GM06990 (cell line): ENCODE measurements around the gene CASS4.

Source experiments
- DNase-seq: peaks from one replicate; pipeline ENCODE4 v3.0.0-alpha.2; 2011; ENCODE audit not compliant: insufficient read length; ENCODE audit errors: extremely low read depth
- H3K27me3 ChIP-seq: replicated peaks from 2 replicates; pipeline ENCODE4 v1.6.0; 2011; ENCODE audit warnings: low read length; ENCODE audit not compliant: control insufficient read depth, insufficient read depth
- H3K36me3 ChIP-seq: 2 replicates; pipeline ENCODE4 v1.5.1; 2011; ENCODE audit warnings: low read length; ENCODE audit not compliant: control insufficient read depth, insufficient read depth
- H3K4me3 ChIP-seq: replicated peaks from 2 replicates; pipeline ENCODE4 v1.5.1; 2011; ENCODE audit warnings: low read depth, mild to moderate bottlenecking, control low read depth, low read length
- TF ChIP-seq, protein P1 (sequence below): IDR thresholded peaks from 2 replicates; pipeline ENCODE4 v1.5.1; 2011; ENCODE audit warnings: low read length, control low read depth, mild to moderate bottlenecking, inconsistent platforms; ENCODE audit not compliant: insufficient read depth, poor library complexity, severe bottlenecking

CASS4 gene

GRCh38 chr20:56381501-56381900, 30.6 kb upstream of the CASS4 start:
- peaks cover 16% of the 10 kb centered on the region for H3K36me3 ChIP-seq
- H3K4me3 ChIP-seq, result no peak overlapping the region
- H3K27me3 ChIP-seq, result no peaks in the 10 kb centered on the region
- DNase-seq, result no peak
- TF ChIP-seq, protein P1, sequence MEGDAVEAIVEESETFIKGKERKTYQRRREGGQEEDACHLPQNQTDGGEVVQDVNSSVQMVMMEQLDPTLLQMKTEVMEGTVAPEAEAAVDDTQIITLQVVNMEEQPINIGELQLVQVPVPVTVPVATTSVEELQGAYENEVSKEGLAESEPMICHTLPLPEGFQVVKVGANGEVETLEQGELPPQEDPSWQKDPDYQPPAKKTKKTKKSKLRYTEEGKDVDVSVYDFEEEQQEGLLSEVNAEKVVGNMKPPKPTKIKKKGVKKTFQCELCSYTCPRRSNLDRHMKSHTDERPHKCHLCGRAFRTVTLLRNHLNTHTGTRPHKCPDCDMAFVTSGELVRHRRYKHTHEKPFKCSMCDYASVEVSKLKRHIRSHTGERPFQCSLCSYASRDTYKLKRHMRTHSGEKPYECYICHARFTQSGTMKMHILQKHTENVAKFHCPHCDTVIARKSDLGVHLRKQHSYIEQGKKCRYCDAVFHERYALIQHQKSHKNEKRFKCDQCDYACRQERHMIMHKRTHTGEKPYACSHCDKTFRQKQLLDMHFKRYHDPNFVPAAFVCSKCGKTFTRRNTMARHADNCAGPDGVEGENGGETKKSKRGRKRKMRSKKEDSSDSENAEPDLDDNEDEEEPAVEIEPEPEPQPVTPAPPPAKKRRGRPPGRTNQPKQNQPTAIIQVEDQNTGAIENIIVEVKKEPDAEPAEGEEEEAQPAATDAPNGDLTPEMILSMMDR, result no peak

- peaks cover 16% of the 10 kb centered on the region for H3K36me3 ChIP-seq
- H3K4me3 ChIP-seq, result no peak overlapping the region
- TF ChIP-seq, protein P1, result no peak
- no peak for DNase-seq
- no peaks in the 10 kb centered on the region for H3K27me3 ChIP-seq
Observed at GRCh38 chr20:56382696-56383095, 29.4 kb upstream of the CASS4 start.

- Histone ChIP-seq H3K36me3 (peaks cover 16% of the 10 kb centered on the region), H3K4me3 (no peak overlapping the region), H3K27me3 (no peaks in the 10 kb centered on the region)
- TF ChIP-seq, protein P1, result no peak
- no peak for DNase-seq
Observed at GRCh38 chr20:56383334-56383733, 28.7 kb upstream of the CASS4 start.

- no peak for DNase-seq
- TF ChIP-seq, protein P1, result no peak
- Histone ChIP-seq H3K4me3 (no peak overlapping the region), H3K36me3 (peaks cover 19% of the 10 kb centered on the region), H3K27me3 (no peaks in the 10 kb centered on the region)
Observed at GRCh38 chr20:56385130-56385529, 26.9 kb upstream of the CASS4 start.

DNA sequence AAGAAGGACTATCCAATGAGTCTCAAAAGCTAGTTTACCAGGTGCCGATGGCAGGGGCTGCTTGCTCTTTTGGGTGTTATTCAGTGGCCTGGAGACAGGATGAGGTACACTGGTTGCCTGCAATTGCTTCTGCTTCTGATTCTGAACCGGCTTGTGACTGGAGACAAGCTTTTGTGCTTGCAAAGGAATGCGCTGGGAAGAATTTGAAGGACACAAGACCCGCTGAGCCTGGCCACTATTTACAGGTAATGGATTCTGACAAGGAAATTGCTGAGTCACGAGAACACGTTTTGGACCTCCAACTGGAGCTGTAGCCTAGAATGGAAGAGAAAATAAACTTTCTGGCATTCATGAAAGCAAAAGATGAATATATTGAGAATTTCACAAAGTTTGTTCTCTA, 25.8 kb upstream of the CASS4 start:
- Histone ChIP-seq H3K36me3 (peaks cover 19% of the 10 kb centered on the region), H3K4me3 (no peak overlapping the region), H3K27me3 (no peaks in the 10 kb centered on the region)
- no peak for DNase-seq
- TF ChIP-seq, protein P1, result no peak

GRCh38 chr20:56388882-56389281, 23.2 kb upstream of the CASS4 start:
- Histone ChIP-seq H3K27me3 (no peaks in the 10 kb centered on the region), H3K4me3 (no peak overlapping the region), H3K36me3 (peaks cover 14% of the 10 kb centered on the region)
- TF ChIP-seq, protein P1, result no peak
- DNase-seq, result no peak
